ENCODE data around the gene TRIM40. TPM values are rescaled to one million over a fixed set of nuclear protein-coding genes. Genes with fewer than 3 reads are reported as not detected.

TRIM40 gene
- total RNA-seq, 1 donor from 2014 or later, result not detected

GRCh38 chr6:30096829-30097228 is 39.1 kb upstream of the TRIM40 start:
- Histone ChIP-seq H3K36me3 (ENCODE audit: control insufficient read depth, insufficient read depth, low read length) (no peaks in the 10 kb centered on the region), H3K4me3 (ENCODE audit: low read depth, low read length) (no peak overlapping the region), H3K27me3 (ENCODE audit: control insufficient read depth, insufficient read depth, low read length) (peaks cover 48% of the 10 kb centered on the region)
- DNase-seq (ENCODE audit: low read depth), result no peak
- TF ChIP-seq, protein P1, sequence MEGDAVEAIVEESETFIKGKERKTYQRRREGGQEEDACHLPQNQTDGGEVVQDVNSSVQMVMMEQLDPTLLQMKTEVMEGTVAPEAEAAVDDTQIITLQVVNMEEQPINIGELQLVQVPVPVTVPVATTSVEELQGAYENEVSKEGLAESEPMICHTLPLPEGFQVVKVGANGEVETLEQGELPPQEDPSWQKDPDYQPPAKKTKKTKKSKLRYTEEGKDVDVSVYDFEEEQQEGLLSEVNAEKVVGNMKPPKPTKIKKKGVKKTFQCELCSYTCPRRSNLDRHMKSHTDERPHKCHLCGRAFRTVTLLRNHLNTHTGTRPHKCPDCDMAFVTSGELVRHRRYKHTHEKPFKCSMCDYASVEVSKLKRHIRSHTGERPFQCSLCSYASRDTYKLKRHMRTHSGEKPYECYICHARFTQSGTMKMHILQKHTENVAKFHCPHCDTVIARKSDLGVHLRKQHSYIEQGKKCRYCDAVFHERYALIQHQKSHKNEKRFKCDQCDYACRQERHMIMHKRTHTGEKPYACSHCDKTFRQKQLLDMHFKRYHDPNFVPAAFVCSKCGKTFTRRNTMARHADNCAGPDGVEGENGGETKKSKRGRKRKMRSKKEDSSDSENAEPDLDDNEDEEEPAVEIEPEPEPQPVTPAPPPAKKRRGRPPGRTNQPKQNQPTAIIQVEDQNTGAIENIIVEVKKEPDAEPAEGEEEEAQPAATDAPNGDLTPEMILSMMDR (IDR thresholded peaks at IDR 0.05; ENCODE audit: insufficient read depth, low read length, poor library complexity, severe bottlenecking), result no peak

DNA sequence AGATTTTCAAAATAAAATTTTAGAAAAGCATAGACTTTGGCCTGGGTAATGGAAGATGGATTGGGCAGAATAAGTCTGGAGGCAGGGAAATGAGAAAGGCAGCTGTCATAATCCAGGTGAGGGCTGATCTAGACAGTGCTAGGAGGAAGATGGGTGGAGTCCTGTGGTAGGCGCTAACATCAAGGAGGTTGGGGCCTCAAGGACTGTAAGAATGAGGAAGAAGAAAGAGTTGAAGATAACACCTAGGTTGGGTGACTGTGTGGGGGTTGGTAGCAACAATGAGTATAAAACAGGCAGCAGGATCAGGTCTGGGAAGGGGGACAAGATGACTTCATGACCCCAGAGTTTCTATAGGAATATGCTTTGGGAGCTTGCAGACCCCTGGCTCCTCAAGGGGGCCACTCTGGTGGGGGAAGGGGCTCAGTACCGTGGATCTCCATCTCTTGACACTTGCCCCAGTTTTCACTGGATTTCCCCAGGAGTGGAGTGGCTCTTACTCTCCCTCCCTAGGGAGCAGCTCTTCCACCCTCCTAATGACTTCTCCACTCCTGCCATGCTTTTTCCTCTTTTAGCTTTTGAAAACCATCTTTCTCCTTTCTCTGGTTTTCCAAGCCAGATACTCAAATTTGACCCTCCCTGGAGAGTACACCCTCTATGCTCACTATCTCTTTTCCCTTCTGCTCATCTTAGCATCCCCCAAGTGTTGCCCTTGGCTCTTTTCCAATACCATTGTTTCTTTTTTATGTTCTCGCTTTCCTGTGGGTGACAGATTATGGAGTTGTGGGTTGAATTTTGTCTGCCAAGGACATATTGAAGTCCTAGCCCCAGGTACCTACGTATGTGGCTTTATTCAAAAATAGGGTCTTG is 37.8 kb upstream of the TRIM40 start:
- no peak for DNase-seq (ENCODE audit: low read depth)
- no peak overlapping the region for H3K4me3 ChIP-seq (ENCODE audit: low read depth, low read length)
- TF ChIP-seq, protein P1 (IDR thresholded peaks at IDR 0.05; ENCODE audit: insufficient read depth, low read length, poor library complexity, severe bottlenecking), result no peak
- no peaks in the 10 kb centered on the region for H3K36me3 ChIP-seq (ENCODE audit: control insufficient read depth, insufficient read depth, low read length)
- H3K27me3 ChIP-seq (ENCODE audit: control insufficient read depth, insufficient read depth, low read length), result peaks cover 50% of the 10 kb centered on the region

- no peak for DNase-seq (ENCODE audit: low read depth)
- Histone ChIP-seq H3K27me3 (ENCODE audit: control insufficient read depth, insufficient read depth, low read length) (peaks cover 59% of the 10 kb centered on the region), H3K36me3 (ENCODE audit: control insufficient read depth, insufficient read depth, low read length) (no peaks in the 10 kb centered on the region), H3K4me3 (ENCODE audit: low read depth, low read length) (no peak overlapping the region)
- TF ChIP-seq, protein P1 (IDR thresholded peaks at IDR 0.05; ENCODE audit: insufficient read depth, low read length, poor library complexity, severe bottlenecking), result no peak
These were observed 35.8 kb upstream of the TRIM40 start for GRCh38 chr6:30100154-30100553.

DNA sequence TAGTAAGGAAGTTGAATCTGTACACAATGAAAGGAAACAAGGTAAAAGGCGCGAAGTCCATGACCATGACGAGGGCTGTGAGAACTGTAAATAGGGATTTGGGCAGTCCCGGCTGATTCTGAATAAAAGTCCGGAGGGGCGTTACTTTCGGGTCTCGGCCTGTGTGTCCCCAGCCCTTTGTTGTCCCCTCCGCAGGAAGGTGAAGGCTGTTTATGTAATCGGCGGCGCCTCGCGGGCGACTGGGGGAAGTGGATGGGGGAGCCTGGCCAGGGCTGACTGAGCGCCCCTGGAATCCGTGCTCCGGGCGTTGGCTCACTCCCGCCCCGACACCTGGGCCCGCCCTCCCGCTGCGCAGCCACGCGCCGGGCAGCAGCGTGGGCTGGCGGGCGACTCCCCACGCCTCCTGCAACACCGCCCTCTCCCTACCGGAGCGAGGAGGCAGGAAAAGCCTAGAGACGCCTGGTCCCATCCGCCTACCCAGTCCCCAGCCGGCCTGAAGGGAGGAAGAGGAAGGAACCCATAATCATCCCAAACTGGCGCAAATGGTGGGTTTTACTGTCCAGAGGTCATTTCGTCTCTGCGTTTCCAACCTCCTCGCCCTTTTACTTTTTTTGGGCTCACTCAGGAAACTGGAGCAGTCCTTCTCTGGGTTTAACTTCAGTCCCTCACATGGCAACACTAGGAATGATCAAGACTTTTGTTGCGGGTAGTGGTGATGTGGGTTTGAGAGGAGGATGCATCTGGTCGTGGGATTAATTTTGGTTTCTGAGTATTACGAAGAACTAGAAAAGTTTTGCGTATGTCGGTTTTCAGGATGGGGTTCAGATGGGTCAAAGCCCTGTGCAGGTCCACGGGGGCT is 35.1 kb upstream of the TRIM40 start:
- TF ChIP-seq, protein P1 (IDR thresholded peaks at IDR 0.05; ENCODE audit: insufficient read depth, low read length, poor library complexity, severe bottlenecking), result no peak
- no peak for DNase-seq (ENCODE audit: low read depth)
- Histone ChIP-seq H3K4me3 (ENCODE audit: low read depth, low read length) (no peak overlapping the region), H3K36me3 (ENCODE audit: control insufficient read depth, insufficient read depth, low read length) (no peaks in the 10 kb centered on the region), H3K27me3 (ENCODE audit: control insufficient read depth, insufficient read depth, low read length) (peaks cover 59% of the 10 kb centered on the region)

DNA sequence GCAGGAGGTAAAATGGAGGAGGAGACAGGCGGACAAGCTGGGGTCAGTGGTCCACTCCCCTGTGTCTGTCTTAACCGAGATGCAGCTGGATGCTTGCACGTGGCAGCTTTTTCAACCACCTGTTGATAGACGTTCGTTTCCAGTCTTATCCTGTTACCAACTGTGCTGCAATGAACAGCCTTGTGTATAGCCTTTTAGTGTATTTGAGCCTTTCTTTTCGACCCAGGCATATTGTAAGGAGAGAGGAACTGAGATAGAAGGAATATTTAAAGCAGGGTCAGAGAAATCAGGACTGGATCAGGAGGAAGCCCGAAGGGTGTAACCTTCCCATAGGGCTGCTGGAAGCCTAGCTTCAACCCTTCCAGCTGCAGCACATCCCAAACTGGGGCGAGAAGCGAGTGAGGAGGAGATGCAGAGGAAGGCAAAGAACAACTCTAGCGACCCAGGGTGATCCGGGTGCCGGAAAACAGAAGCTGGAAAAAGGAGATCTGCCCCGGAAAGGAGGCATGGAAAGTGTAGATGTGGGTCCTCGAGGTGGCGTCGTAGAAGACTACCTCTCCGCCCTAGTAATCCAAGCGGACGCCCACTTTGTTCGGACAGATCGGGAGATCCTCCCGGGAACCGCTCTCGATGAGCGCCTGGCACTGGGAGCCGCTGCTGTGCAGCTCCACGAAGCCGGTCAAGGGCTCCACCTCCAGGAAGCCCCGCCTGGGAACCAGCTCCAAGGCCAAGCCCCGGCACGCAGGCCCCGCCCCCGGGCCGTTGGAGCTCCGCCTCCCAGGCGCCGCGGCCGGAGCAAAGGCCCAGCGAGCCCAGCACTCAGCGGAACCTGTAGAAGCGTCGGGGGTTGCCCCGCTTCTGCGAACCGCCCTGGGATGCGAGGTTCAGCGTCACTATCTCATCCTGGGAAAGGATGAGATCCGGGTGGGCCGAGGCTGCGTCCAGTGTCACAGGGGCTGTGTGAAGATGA is 34.2 kb upstream of the TRIM40 start:
- H3K36me3 ChIP-seq (ENCODE audit: control insufficient read depth, insufficient read depth, low read length), result no peaks in the 10 kb centered on the region
- TF ChIP-seq, protein P1 (IDR thresholded peaks at IDR 0.05; ENCODE audit: insufficient read depth, low read length, poor library complexity, severe bottlenecking), result peak; percentile 30
- peaks cover 59% of the 10 kb centered on the region for H3K27me3 ChIP-seq (ENCODE audit: control insufficient read depth, insufficient read depth, low read length)

More for the DNA sequence above, 34.2 kb upstream of the TRIM40 start:
- no peak for DNase-seq (ENCODE audit: low read depth)
- peak overlapping the region; percentile 20 for H3K4me3 ChIP-seq (ENCODE audit: low read depth, low read length)

Data from kidney epithelial cell (primary cell).